SJSA1 (cell line): ENCODE data around the gene IGF2R. TPM values are rescaled to one million over a fixed set of nuclear protein-coding genes. Genes with fewer than 3 reads are reported as not detected.

Experiments
- DNase-seq, 2 experiments: peaks; one replicate each; pipeline ENCODE4 v3.0.0-alpha.2; 2015 to 2020; ENCODE audit warnings: low spot score in 2 of 2, low read depth in 1 of 2
- H3K27ac ChIP-seq: fragments of 250-450 bp; sonication (Bioruptor Pico); 2 replicates; pipeline ENCODE4 v1.5.1; 2020; ENCODE audit warnings: mild to moderate bottlenecking, moderate library complexity
- H3K27me3 ChIP-seq: fragments of 250-450 bp; sonication (Bioruptor Pico); replicated peaks from 2 replicates; pipeline ENCODE4 v1.5.1; 2020; ENCODE audit warnings: mild to moderate bottlenecking, moderate library complexity
- H3K36me3 ChIP-seq: fragments of 250-450 bp; sonication (Bioruptor Pico); 2 replicates; pipeline ENCODE4 v1.5.1; 2020; ENCODE audit warnings: mild to moderate bottlenecking
- H3K4me1 ChIP-seq: fragments of 250-450 bp; sonication (Bioruptor Pico); replicated peaks from 2 replicates; pipeline ENCODE4 v1.6.1; 2021; ENCODE audit warnings: mild to moderate bottlenecking
- H3K4me3 ChIP-seq: fragments of 250-450 bp; sonication (Bioruptor Pico); 2 replicates; pipeline ENCODE4 v1.5.1; 2020; ENCODE audit warnings: mild to moderate bottlenecking
- H3K9me3 ChIP-seq: fragments of 250-450 bp; sonication (Bioruptor Pico); replicated peaks from 2 replicates; pipeline ENCODE4 v1.5.1; 2020; ENCODE audit warnings: mild to moderate bottlenecking
- total RNA-seq: library from RNA; depleted of rRNA; stranded (reverse); fragments of >200 nt; shearing (Covaris generic); gene quantifications from 2 replicates; pipeline ENCODE4 v1.2.3, GENCODE V29; 2014

The IGF2R gene
- total RNA-seq, 1 experiment from 2014 or later = 54.7 TPM

DNA sequence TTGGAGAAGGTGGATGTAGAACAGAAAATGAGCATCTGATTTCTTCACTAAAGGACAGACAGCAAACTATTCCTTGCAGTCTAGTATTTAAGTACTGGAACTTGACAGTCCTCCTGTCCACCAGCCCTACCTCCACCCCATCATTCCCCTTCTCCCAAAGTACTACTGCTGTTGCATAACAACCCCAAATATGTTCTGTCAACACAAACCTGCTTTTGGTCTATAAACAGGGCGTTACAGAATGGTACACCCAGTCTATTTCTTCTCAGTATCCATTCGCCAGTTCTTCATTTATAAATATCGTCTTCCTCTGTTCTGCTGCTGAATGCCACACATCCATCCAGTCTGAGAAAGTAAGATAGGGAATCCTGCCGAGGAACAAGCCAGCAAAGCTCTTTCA is 125.1 kb downstream of the IGF2R start:
- H3K27me3 ChIP-seq = no peaks in the 10 kb centered on the region
- peaks cover 78% of the 10 kb centered on the region for H3K36me3 ChIP-seq
- H3K9me3 ChIP-seq = no peaks in the 10 kb centered on the region
- H3K27ac ChIP-seq = no peak overlapping the region
- H3K4me3 ChIP-seq = no peak overlapping the region
- no peaks in the 10 kb centered on the region for H3K4me1 ChIP-seq
- DNase-seq = no peak

DNA sequence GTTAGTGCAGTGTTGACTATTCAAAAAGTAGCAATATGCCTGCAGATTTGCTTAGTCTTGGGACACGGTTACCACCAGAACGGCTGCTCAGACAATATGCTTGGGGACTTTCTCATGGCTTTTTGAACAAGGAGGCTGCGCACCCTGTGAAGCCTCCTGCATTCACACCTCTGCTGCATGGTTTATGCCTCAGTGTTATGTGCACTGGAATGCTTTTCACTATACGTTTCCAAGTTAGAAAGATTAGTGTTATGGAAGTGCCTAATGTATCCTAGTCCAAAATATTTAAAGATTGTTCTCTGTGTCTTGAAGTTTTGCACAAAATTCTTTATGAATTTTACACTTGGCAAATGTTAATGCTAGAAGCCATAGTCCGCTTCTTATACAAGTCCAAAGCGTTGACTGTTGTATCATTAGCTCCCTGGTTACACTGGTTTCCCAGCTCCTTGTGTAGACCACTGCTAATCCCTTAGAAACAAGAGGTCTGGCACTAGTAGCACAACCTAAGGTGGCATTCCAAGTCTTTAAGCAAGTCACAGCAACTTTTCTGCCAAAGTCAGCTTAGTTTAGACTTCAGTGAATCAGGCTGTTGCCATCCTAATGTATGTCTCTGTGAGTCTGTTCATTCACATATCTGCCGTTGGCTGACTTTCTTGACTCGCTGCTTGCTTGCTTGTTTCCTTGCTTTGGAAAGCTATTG is 126.4 kb downstream of the IGF2R start:
- Histone ChIP-seq H3K4me3 (no peak overlapping the region), H3K27ac (no peak overlapping the region), H3K27me3 (no peaks in the 10 kb centered on the region), H3K9me3 (no peaks in the 10 kb centered on the region), H3K4me1 (no peaks in the 10 kb centered on the region), H3K36me3 (peaks cover 67% of the 10 kb centered on the region)
- DNase-seq = no peak

DNA sequence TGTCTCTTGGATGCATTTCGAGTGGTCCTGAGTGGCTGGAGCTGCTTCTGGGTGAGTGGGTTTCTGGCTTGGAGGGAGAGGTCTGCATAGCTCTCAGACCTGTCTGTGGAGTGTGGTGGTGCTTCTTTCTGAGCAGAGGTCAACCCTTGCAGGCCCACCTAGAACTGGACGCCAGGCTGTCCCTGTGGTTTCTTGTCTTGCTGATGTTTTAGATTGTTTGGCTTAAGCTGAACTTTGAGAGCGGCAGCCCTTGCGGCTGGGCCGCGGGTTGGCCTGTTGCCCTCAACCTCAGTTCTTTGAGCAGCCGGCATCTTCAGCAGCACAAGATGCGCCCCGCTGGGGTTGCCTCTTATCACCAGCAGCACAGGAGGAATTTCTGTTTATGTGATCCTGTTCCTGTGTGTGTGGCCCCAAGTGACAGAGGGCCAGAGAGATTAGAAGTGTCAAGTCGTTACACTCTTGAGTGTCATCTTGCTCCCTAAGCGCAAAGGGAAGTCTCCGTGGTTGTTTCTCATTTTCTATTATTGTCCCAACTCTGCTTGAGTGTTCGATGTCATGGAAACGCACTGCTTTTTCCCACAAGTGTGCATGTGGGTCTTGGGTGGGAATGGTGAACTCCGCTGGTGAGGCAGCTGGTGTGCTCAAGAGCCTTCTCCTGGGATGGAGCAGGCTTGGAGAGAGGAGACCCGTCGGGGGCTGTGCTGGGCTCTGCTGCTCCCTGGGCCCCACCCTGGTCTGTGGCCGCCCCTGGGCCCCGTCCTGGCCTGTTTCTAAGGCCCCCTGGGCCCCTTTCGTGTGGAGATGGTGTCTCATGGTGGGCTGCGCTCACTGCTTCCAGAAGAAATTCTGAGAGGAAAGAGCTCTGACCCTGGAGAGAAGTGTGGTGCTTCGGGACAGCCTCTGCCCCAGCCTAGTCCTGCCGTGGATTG is 132.7 kb downstream of the IGF2R start:
- Histone ChIP-seq H3K9me3 (no peaks in the 10 kb centered on the region), H3K36me3 (peaks cover 63% of the 10 kb centered on the region), H3K27me3 (no peaks in the 10 kb centered on the region), H3K4me1 (no peaks in the 10 kb centered on the region), H3K4me3 (no peak overlapping the region), H3K27ac (no peak overlapping the region)
- no peak for DNase-seq

DNA sequence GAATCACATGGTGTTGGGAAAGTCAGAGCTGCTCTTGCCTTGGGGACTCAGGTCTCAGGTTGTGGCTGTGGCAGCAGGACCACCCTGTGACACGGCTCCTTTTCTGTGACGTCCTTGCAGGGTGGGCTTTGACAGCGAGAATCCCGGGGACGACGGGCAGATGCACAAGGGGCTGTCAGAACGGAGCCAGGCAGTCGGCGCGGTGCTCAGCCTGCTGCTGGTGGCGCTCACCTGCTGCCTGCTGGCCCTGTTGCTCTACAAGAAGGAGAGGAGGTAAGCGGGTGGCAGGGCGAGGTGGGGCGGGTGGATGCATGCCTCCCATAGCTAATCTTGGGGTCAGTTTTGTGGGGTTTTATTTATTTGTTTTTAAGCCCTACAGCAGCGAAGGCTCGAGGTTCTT is 133.5 kb downstream of the IGF2R start:
- DNase-seq = no peak
- Histone ChIP-seq H3K27ac (no peak overlapping the region), H3K4me1 (no peaks in the 10 kb centered on the region), H3K36me3 (peaks cover 59% of the 10 kb centered on the region), H3K9me3 (no peaks in the 10 kb centered on the region), H3K4me3 (no peak overlapping the region), H3K27me3 (no peaks in the 10 kb centered on the region)

DNA sequence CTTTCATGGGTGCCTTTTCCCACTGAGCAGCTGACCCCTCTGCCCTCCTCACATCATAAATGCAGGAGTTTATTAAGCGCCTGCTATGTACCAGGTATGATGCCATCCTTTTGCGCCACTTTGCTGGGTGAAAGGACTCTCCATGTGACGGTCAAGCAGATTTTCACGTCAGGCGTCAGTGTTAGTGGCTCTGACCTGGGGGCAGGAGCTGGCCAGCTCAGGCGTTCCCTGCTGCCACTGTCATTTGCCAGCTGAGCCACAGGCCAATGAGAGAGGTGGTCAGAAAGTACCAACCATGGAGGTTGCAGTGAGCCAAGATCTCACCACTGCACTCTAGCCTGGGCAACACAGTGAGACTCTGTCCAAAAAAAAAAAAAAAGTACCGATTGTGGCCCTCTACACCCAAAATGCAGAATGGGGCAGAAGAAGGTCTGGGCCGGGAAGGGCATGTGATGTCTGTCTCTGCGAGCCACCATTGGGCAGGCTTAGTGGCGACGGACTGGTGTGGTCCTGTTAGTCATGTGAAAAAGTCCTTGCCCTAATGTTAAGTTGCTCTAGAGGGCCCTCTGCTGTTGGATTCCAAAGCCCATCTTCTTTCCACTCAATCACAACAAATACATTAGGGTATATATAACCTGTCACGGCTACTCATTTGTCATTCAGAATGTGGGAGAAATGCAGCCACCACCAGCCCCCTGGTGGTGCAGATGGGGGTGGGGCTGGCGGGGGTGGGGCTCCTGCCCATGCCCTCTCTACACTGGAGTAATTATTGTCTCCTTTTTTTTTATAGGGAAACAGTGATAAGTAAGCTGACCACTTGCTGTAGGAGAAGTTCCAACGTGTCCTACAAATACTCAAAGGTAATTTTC is 134.3 kb downstream of the IGF2R start:
- Histone ChIP-seq H3K27ac (no peak overlapping the region), H3K9me3 (no peaks in the 10 kb centered on the region), H3K4me1 (no peaks in the 10 kb centered on the region), H3K4me3 (no peak overlapping the region), H3K27me3 (no peaks in the 10 kb centered on the region), H3K36me3 (peaks cover 51% of the 10 kb centered on the region)
- DNase-seq = peak in 1 of 2 experiments; percentile 19

GRCh38 chr6:160103825-160104100 is 134.9 kb downstream of the IGF2R start:
- no peaks in the 10 kb centered on the region for H3K27me3 ChIP-seq
- H3K27ac ChIP-seq = no peak overlapping the region
- no peaks in the 10 kb centered on the region for H3K9me3 ChIP-seq
- no peak overlapping the region for H3K4me3 ChIP-seq
- H3K36me3 ChIP-seq = peaks cover 46% of the 10 kb centered on the region
- no peak for DNase-seq
- no peaks in the 10 kb centered on the region for H3K4me1 ChIP-seq

- no peaks in the 10 kb centered on the region for H3K4me1 ChIP-seq
- H3K27ac ChIP-seq = no peak overlapping the region
- no peaks in the 10 kb centered on the region for H3K27me3 ChIP-seq
- no peak for DNase-seq
- no peak overlapping the region for H3K4me3 ChIP-seq
- H3K9me3 ChIP-seq = no peaks in the 10 kb centered on the region
- peaks cover 42% of the 10 kb centered on the region for H3K36me3 ChIP-seq
Observed at GRCh38 chr6:160104821-160105517, 136.1 kb downstream of the IGF2R start.

GRCh38 chr6:160106010-160106409 is 137.1 kb downstream of the IGF2R start:
- Histone ChIP-seq H3K4me1 (no peaks in the 10 kb centered on the region), H3K9me3 (no peaks in the 10 kb centered on the region), H3K36me3 (peaks cover 41% of the 10 kb centered on the region), H3K4me3 (no peak overlapping the region), H3K27me3 (no peaks in the 10 kb centered on the region), H3K27ac (no peak overlapping the region)
- DNase-seq = no peak

GRCh38 chr6:160106701-160107100 is 137.8 kb downstream of the IGF2R start:
- no peak for DNase-seq
- Histone ChIP-seq H3K36me3 (peaks cover 36% of the 10 kb centered on the region), H3K27ac (no peak overlapping the region), H3K4me1 (no peaks in the 10 kb centered on the region), H3K9me3 (no peaks in the 10 kb centered on the region), H3K4me3 (no peak overlapping the region), H3K27me3 (no peaks in the 10 kb centered on the region)

- H3K36me3 ChIP-seq = peaks cover 30% of the 10 kb centered on the region
- H3K4me1 ChIP-seq = no peaks in the 10 kb centered on the region
- no peak overlapping the region for H3K4me3 ChIP-seq
- H3K27me3 ChIP-seq = no peaks in the 10 kb centered on the region
- no peak for DNase-seq
- H3K9me3 ChIP-seq = no peaks in the 10 kb centered on the region
- H3K27ac ChIP-seq = no peak overlapping the region
Observed at GRCh38 chr6:160108077-160108476, 139.2 kb downstream of the IGF2R start.

DNA sequence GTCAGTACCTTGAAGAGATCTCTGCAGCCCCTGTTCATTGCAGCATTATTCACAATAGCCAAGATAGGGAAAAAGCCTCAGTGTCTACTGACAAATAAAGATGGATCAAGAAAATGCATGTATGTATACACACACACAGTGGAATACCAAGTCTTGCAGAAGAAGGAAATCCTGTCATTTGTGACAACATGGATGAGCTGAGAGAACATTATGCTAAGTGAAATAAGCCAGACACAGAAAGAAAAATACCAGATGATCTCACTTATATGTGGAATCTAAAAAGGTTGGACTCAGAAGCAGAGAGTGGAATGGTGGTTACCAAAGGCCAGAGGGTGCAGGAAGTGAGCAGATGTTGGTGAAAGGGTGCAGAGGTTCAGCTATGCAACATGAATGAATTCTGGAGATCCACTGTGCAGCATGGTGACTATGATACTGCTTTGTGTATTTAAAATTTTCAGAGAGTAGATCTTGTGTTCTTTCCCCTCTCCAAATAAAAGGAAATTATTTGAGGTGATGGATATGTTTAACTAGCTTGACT is 141.8 kb downstream of the IGF2R start:
- Histone ChIP-seq H3K27me3 (no peaks in the 10 kb centered on the region), H3K4me1 (no peaks in the 10 kb centered on the region), H3K27ac (no peak overlapping the region), H3K4me3 (no peak overlapping the region), H3K9me3 (no peaks in the 10 kb centered on the region), H3K36me3 (peaks cover 10% of the 10 kb centered on the region; the same call in 1 of the 2 replicates)
- no peak for DNase-seq

DNA sequence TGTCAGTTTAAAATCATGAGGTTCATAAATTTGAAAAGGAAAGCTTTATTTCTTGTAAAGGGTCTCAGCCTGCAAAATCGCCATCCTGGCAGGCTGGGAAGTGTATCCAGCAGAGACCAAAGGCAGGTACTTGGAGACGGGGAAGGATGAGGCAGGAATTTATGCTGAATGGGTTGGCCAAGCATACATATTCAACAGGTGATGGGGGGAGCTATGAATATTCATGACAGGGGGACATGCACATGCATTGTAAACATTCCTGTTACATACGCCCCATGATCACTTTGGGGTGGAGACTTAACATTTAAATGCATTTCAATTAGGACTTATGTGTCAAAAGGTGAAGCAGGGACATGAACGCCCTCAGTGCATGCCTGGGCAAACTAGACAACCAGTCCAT is 142.9 kb downstream of the IGF2R start:
- no peaks in the 10 kb centered on the region for H3K9me3 ChIP-seq
- no peak overlapping the region for H3K4me3 ChIP-seq
- H3K4me1 ChIP-seq = no peaks in the 10 kb centered on the region
- H3K36me3 ChIP-seq = no peaks in the 10 kb centered on the region
- no peak for DNase-seq
- no peak overlapping the region for H3K27ac ChIP-seq
- H3K27me3 ChIP-seq = no peaks in the 10 kb centered on the region

DNA sequence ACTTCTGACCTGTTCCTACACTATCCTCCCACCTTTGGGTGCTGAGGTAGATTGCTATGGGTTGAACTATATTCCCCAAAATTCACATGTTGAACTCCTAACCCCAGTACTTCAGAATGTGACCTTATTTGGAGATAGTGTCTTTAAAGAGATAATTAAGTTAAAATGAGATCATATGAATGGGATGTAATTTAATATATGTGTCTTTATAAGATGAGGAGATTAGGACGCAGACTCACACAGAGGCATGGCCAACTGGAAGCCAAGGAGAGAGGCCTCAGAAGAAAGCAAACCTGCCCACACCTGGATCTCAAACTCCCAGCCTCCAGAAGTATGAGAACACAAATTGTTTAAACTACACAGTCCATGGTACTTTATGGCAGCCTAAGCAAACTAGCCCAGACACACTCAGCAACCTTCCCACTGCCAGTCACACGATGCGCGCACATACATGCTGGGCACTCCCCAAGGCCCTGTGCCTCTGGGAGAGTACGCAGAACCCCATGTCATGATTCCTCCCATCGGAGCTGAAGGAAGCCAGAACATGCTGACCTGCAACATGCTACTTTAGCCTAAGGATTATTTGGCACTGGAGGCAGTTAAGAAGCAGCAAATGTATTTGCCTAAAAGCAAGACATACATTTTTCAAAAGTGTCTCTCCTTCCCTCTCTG is 143.9 kb downstream of the IGF2R start:
- H3K27me3 ChIP-seq = no peaks in the 10 kb centered on the region

More for the DNA sequence above, 143.9 kb downstream of the IGF2R start:
- H3K27ac ChIP-seq = no peak overlapping the region
- no peak overlapping the region for H3K4me3 ChIP-seq
- H3K9me3 ChIP-seq = no peaks in the 10 kb centered on the region
- no peaks in the 10 kb centered on the region for H3K4me1 ChIP-seq
- DNase-seq = no peak
- no peaks in the 10 kb centered on the region for H3K36me3 ChIP-seq
